ENCODE data around the gene TYSND1. TPM values are rescaled to one million over a fixed set of nuclear protein-coding genes. Genes with fewer than 3 reads are reported as not detected.
"Not testable (repeated sequence)": the region's sequence is repeated elsewhere in the genome, so short reads cannot be mapped to it uniquely, and the experiment has no call there.

Gene TYSND1
- total RNA-seq, 2 experiments from 2014 or later, result 33.4 to 48.1 TPM

DNA sequence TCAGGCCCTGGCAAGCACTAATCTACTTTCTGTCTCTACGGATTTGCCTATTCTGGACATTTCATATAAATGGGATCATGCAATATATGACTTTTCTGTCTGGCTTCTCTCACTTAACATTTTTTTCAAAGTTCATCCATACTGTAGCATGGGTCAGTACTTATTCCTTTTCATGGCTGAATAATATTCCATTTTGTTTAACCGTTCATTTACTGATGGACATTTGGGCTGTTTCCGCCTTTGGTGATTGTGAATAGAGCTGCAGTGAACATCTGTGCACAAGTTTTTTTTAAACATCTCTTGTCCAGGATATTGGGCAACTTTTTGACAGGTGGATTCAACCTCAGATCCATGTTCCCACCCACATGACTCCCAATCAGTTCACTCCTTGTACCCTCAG, 44.8 kb downstream of the TYSND1 start:
- H3K36me3 ChIP-seq (ENCODE audit: insufficient read depth, low read length), result no peaks in the 10 kb centered on the region
- no peak overlapping the region for H3K4me2 ChIP-seq (ENCODE audit: low read length)
- no peaks in the 10 kb centered on the region for H3K9me2 ChIP-seq (ENCODE audit: insufficient read depth, low read length)
- H3K79me2 ChIP-seq (ENCODE audit: insufficient read depth, low read depth, low read length), result no peaks in the 10 kb centered on the region
- ChIA-PET CTCF (ENCODE audit: unreplicated experiment) (no interaction called here), POLR2A (no interaction called here)
- no TSS peak for BruUV-seq (replicated peaks)
- H3K4me1 ChIP-seq (ENCODE audit: insufficient read depth, low read length, poor library complexity, severe bottlenecking), result no peaks in the 10 kb centered on the region
- DNase-seq (ENCODE audit: low spot score), result no peak
- TF ChIP-seq EZH2phosphoT487 (IDR thresholded peaks at IDR 0.05; ENCODE audit: borderline replicate concordance, low read depth, low read length), result no peak
- TF ChIP-seq, protein P1, sequence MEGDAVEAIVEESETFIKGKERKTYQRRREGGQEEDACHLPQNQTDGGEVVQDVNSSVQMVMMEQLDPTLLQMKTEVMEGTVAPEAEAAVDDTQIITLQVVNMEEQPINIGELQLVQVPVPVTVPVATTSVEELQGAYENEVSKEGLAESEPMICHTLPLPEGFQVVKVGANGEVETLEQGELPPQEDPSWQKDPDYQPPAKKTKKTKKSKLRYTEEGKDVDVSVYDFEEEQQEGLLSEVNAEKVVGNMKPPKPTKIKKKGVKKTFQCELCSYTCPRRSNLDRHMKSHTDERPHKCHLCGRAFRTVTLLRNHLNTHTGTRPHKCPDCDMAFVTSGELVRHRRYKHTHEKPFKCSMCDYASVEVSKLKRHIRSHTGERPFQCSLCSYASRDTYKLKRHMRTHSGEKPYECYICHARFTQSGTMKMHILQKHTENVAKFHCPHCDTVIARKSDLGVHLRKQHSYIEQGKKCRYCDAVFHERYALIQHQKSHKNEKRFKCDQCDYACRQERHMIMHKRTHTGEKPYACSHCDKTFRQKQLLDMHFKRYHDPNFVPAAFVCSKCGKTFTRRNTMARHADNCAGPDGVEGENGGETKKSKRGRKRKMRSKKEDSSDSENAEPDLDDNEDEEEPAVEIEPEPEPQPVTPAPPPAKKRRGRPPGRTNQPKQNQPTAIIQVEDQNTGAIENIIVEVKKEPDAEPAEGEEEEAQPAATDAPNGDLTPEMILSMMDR (conservative IDR thresholded peaks at IDR 0.05; ENCODE audit: low read length), result no peak
- no peak overlapping the region for H3K27ac ChIP-seq (ENCODE audit: low read depth, low read length, poor library complexity, severe bottlenecking)
- no peak overlapping the region for H3K4me3 ChIP-seq (ENCODE audit: low read depth, low read length, poor library complexity, severe bottlenecking)
- no peaks in the 10 kb centered on the region for H4K20me1 ChIP-seq (ENCODE audit: insufficient read depth, low read length)
- no peaks in the 10 kb centered on the region for H3K9me3 ChIP-seq (ENCODE audit: low read length)
- no peak overlapping the region for H2AFZ ChIP-seq (ENCODE audit: low read length)
- intact Hi-C loops (cut with micrococcal nuclease; ENCODE audit: unreplicated experiment), result loop anchor here (5.0 kb wide), 1 partner anchor 504 kb away; no protein-coding TSS in a partner anchor

DNA sequence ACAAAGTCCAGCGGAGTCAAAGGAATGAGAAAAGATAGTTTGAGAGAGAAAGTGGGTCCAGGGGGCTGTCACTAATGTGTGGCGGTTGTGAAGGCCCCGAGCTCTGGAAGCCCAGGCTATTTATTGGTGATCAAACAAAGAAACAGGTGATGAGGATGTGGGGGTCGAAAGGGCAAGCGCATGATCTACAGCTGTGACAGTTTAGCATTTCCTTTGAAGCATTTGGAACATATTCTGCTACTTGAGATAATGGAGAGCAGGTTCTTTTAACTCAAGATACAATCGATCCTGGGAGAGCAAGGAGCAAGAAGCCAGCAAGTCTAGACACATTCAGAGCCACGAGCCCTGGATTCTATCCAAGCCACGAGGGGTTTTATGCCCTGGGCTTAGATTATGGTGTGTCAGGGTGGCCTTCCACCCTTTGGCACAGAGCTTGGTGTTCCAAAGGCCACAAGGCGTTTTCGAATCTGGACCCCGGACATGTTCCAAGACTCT, 45.4 kb downstream of the TYSND1 start:
- H3K9me3 ChIP-seq (ENCODE audit: low read length); H2AFZ ChIP-seq (ENCODE audit: low read length); H3K4me1 ChIP-seq (ENCODE audit: insufficient read depth, low read length, poor library complexity, severe bottlenecking); H3K4me2 ChIP-seq (ENCODE audit: low read length); H3K79me2 ChIP-seq (ENCODE audit: insufficient read depth, low read depth, low read length); BruUV-seq (replicated peaks); H3K36me3 ChIP-seq (ENCODE audit: insufficient read depth, low read length); H3K4me3 ChIP-seq (ENCODE audit: low read depth, low read length, poor library complexity, severe bottlenecking); DNase-seq (ENCODE audit: low spot score); H4K20me1 ChIP-seq (ENCODE audit: insufficient read depth, low read length); CTCF ChIA-PET (ENCODE audit: unreplicated experiment); H3K9me2 ChIP-seq (ENCODE audit: insufficient read depth, low read length); H3K27ac ChIP-seq (ENCODE audit: low read depth, low read length, poor library complexity, severe bottlenecking); POLR2A ChIA-PET: not testable (repeated sequence)
- intact Hi-C loops (cut with micrococcal nuclease; ENCODE audit: unreplicated experiment), result loop anchor here (5.0 kb wide), 1 partner anchor 504 kb away; no protein-coding TSS in a partner anchor

DNA sequence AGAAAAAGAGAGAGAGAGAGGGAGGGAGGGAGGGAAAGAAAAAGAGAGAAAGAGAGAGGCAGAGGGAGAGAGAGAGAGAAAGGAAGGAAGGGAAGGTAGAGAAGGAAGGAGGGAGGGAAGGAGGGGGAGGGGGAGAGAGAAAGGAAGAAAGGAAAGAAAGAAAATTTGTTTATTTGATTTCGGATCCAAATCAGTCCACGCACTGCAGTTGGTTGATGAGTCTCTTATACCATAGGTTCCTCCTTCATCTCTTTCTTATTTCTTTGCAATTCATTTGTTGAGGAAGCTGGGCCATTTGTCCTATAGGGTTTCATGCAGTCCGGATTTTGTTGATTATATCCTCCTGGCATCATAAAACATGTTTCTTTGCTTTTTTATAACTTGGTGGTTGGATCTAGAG, 48.2 kb downstream of the TYSND1 start:
- Histone ChIP-seq H3K9me2 (ENCODE audit: insufficient read depth, low read length) (no peaks in the 10 kb centered on the region), H3K27ac (ENCODE audit: low read depth, low read length, poor library complexity, severe bottlenecking) (no peak overlapping the region), H3K9me3 (ENCODE audit: low read length) (no peaks in the 10 kb centered on the region), H3K36me3 (ENCODE audit: insufficient read depth, low read length) (no peaks in the 10 kb centered on the region), H3K4me2 (ENCODE audit: low read length) (no peak overlapping the region), H4K20me1 (ENCODE audit: insufficient read depth, low read length) (no peaks in the 10 kb centered on the region), H3K79me2 (ENCODE audit: insufficient read depth, low read depth, low read length) (no peaks in the 10 kb centered on the region), H3K4me1 (ENCODE audit: insufficient read depth, low read length, poor library complexity, severe bottlenecking) (no peaks in the 10 kb centered on the region), H3K4me3 (ENCODE audit: low read depth, low read length, poor library complexity, severe bottlenecking) (no peak overlapping the region), H2AFZ (ENCODE audit: low read length) (no peak overlapping the region)
- POLR2A ChIA-PET, result interaction anchor here (0.7 kb wide), 1 partner anchor 1101 kb away, joined by 3 read pairs; no protein-coding TSS in a partner anchor
- DNase-seq (ENCODE audit: low spot score), result no peak
- CTCF ChIA-PET (ENCODE audit: unreplicated experiment), result no interaction called here
- no TSS peak for BruUV-seq (replicated peaks)
- intact Hi-C loops (cut with micrococcal nuclease; ENCODE audit: unreplicated experiment), result no loop called here
- no peak for TF ChIP-seq EZH2phosphoT487 (IDR thresholded peaks at IDR 0.05; ENCODE audit: borderline replicate concordance, low read depth, low read length)
- TF ChIP-seq, protein P1 (conservative IDR thresholded peaks at IDR 0.05; ENCODE audit: low read length), result no peak

Measured in OCI-LY7 (cell line).